Measurements from ENCODE around the gene FOXN1. TPM values are rescaled to one million over a fixed set of nuclear protein-coding genes. Genes with fewer than 3 reads are reported as not detected.

FOXN1 gene
- total and polyA plus RNA-seq, 2 of the 13 experiments (the other 11 are each of a cell fraction or from before 2014, with no cell fraction given) = 0.01 TPM; not detected in 1

DNA sequence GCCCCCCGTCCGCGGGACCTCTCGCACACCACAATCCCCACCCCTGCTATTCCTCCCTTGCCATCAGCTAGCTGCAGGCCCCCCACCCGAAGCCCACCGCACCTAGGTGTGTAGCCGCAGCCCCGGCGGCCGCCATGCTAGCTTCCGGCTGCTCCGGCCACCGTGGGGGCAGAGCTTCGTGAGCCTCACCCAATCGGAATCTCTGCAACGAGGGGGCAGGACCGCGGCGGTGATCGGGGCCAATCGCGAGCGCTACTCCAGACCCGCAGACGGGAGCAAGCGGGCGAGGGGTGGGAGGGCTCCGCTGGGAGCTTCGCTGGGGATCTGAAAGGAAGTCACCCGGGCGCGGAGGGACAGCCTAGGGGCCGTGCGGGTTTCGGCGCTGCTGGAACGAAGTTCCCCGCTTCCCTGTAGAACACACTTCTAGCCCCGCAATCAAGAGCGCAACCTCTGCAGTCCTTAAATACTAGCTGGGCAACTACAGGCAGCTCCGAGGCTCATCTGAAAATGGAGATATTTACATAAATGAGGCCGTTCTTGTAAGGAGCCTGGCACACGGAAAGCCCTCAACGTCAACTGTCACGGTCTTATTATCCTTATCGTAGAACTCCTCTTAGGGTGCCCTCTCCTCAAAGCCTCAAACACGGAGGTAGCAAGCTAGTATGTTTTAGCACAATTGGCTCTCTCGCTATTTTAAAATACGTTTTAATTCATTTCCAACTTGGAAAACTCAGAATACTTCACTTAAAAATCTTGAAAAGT lies 65.4 kb downstream of the FOXN1 start, which contains the start of gene PIGS (continued):
- no peak for TF ChIP-seq ZBTB42 (CRISPR knock-in tag; IDR thresholded peaks at IDR 0.05)
- TF ChIP-seq, protein P1, sequence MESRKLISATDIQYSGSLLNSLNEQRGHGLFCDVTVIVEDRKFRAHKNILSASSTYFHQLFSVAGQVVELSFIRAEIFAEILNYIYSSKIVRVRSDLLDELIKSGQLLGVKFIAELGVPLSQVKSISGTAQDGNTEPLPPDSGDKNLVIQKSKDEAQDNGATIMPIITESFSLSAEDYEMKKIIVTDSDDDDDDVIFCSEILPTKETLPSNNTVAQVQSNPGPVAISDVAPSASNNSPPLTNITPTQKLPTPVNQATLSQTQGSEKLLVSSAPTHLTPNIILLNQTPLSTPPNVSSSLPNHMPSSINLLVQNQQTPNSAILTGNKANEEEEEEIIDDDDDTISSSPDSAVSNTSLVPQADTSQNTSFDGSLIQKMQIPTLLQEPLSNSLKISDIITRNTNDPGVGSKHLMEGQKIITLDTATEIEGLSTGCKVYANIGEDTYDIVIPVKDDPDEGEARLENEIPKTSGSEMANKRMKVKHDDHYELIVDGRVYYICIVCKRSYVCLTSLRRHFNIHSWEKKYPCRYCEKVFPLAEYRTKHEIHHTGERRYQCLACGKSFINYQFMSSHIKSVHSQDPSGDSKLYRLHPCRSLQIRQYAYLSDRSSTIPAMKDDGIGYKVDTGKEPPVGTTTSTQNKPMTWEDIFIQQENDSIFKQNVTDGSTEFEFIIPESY (CRISPR knock-in tag; IDR thresholded peaks at IDR 0.05) = no peak
- TF ChIP-seq BHLHE40 (IDR thresholded peaks at IDR 0.05; ENCODE audit: low read length) = no peak
- TF ChIP-seq, protein P2, sequence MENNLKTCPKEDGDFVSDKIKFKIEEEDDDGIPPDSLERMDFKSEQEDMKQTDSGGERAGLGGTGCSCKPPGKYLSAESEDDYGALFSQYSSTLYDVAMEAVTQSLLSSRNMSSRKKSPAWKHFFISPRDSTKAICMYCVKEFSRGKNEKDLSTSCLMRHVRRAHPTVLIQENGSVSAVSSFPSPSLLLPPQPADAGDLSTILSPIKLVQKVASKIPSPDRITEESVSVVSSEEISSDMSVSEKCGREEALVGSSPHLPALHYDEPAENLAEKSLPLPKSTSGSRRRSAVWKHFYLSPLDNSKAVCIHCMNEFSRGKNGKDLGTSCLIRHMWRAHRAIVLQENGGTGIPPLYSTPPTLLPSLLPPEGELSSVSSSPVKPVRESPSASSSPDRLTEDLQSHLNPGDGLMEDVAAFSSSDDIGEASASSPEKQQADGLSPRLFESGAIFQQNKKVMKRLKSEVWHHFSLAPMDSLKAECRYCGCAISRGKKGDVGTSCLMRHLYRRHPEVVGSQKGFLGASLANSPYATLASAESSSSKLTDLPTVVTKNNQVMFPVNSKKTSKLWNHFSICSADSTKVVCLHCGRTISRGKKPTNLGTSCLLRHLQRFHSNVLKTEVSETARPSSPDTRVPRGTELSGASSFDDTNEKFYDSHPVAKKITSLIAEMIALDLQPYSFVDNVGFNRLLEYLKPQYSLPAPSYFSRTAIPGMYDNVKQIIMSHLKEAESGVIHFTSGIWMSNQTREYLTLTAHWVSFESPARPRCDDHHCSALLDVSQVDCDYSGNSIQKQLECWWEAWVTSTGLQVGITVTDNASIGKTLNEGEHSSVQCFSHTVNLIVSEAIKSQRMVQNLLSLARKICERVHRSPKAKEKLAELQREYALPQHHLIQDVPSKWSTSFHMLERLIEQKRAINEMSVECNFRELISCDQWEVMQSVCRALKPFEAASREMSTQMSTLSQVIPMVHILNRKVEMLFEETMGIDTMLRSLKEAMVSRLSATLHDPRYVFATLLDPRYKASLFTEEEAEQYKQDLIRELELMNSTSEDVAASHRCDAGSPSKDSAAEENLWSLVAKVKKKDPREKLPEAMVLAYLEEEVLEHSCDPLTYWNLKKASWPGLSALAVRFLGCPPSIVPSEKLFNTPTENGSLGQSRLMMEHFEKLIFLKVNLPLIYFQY (CRISPR knock-in tag; IDR thresholded peaks at IDR 0.05; ENCODE audit: borderline replicate concordance) = no peak
- TF ChIP-seq, protein P3, sequence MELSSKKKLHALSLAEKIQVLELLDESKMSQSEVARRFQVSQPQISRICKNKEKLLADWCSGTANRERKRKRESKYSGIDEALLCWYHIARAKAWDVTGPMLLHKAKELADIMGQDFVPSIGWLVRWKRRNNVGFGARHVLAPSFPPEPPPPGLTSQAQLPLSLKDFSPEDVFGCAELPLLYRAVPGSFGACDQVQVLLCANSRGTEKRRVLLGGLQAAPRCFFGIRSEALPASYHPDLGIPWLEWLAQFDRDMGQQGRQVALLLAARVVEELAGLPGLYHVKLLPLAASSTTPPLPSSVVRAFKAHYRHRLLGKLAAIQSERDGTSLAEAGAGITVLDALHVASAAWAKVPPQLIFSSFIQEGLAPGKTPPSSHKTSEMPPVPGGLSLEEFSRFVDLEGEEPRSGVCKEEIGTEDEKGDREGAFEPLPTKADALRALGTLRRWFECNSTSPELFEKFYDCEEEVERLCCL (CRISPR knock-in tag; IDR thresholded peaks at IDR 0.05; ENCODE audit: borderline replicate concordance) = no peak
- TF ChIP-seq, protein P4, sequence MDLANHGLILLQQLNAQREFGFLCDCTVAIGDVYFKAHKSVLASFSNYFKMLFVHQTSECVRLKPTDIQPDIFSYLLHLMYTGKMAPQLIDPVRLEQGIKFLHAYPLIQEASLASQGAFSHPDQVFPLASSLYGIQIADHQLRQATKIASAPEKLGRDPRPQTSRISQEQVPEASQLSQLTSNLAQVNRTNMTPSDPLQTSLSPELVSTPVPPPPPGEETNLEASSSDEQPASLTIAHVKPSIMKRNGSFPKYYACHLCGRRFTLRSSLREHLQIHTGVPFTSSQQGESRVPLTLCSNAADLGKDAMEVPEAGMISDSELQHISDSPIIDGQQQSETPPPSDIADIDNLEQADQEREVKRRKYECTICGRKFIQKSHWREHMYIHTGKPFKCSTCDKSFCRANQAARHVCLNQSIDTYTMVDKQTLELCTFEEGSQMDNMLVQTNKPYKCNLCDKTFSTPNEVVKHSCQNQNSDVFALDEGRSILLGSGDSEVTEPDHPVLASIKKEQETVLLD (CRISPR knock-in tag; IDR thresholded peaks at IDR 0.05; ENCODE audit: low read depth) = no peak
- TF ChIP-seq CBFB (CRISPR knock-in tag; IDR thresholded peaks at IDR 0.05) = 0 out of 2 replicates have a peak, but pooled peaks have one; percentile 15
- no peak for TF ChIP-seq NCOA1 (CRISPR knock-in tag; IDR thresholded peaks at IDR 0.05)
- TF ChIP-seq, protein P5, sequence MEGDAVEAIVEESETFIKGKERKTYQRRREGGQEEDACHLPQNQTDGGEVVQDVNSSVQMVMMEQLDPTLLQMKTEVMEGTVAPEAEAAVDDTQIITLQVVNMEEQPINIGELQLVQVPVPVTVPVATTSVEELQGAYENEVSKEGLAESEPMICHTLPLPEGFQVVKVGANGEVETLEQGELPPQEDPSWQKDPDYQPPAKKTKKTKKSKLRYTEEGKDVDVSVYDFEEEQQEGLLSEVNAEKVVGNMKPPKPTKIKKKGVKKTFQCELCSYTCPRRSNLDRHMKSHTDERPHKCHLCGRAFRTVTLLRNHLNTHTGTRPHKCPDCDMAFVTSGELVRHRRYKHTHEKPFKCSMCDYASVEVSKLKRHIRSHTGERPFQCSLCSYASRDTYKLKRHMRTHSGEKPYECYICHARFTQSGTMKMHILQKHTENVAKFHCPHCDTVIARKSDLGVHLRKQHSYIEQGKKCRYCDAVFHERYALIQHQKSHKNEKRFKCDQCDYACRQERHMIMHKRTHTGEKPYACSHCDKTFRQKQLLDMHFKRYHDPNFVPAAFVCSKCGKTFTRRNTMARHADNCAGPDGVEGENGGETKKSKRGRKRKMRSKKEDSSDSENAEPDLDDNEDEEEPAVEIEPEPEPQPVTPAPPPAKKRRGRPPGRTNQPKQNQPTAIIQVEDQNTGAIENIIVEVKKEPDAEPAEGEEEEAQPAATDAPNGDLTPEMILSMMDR (CRISPR knock-in tag; IDR thresholded peaks at IDR 0.05) = no peak
- TF ChIP-seq ZNF138 (CRISPR knock-in tag; IDR thresholded peaks at IDR 0.05; ENCODE audit: low read depth) = peak; percentile 76; the same call in 1 of the 2 replicates
- TF ChIP-seq, protein P6, sequence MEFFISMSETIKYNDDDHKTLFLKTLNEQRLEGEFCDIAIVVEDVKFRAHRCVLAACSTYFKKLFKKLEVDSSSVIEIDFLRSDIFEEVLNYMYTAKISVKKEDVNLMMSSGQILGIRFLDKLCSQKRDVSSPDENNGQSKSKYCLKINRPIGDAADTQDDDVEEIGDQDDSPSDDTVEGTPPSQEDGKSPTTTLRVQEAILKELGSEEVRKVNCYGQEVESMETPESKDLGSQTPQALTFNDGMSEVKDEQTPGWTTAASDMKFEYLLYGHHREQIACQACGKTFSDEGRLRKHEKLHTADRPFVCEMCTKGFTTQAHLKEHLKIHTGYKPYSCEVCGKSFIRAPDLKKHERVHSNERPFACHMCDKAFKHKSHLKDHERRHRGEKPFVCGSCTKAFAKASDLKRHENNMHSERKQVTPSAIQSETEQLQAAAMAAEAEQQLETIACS (CRISPR knock-in tag; IDR thresholded peaks at IDR 0.05) = no peak
- TF ChIP-seq, protein P7, sequence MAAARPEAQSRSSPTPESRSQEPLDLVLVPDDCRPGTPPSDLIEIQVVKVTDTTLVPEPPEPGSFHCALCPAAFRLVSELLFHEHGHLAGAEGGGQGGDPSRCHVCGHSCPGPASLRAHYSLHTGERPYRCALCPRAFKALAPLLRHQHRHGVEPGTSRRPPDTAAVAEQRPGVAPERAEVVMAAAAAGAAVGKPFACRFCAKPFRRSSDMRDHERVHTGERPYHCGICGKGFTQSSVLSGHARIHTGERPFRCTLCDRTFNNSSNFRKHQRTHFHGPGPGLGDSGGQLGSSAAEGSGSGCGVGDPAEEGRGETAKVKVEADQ (CRISPR knock-in tag; IDR thresholded peaks at IDR 0.05; ENCODE audit: borderline replicate concordance) = peak; percentile 74; the same call in 1 of the 2 replicates

All from HepG2 (cell line).